Fibroblast of lung (primary cell): ENCODE results near the gene CAPZB.
"Not testable (repeated sequence)": the region's sequence is repeated elsewhere in the genome, so short reads cannot be mapped to it uniquely, and the experiment has no call there.

Experiments
- CTCF ChIP-seq, 2 donors: IDR thresholded peaks in 1 of 2; conservative IDR thresholded peaks in 1 of 2; 1 replicate in 1 of 2; 2 replicates in 1 of 2; pipeline ENCODE4 v1.5.1; 2011 to 2012; ENCODE audit warnings: low read length in 2 of 2, control low read depth in 1 of 2, inconsistent platforms in 1 of 2, low read depth in 1 of 2, mild to moderate bottlenecking in 1 of 2
- EZH2 ChIP-seq: IDR thresholded peaks from 2 replicates; pipeline ENCODE4 v1.5.1; 2012; ENCODE audit warnings: low read length, control low read depth, mild to moderate bottlenecking; ENCODE audit errors: missing control alignments

- not testable (repeated sequence) for TF ChIP-seq EZH2; CTCF (conservative IDR thresholded peaks at IDR 0.05 in 1 of 2, IDR thresholded peaks at IDR 0.05 in 1 of 2; ENCODE audit: low read depth in 1 of 2, low read length in 2 of 2)
Measured at GRCh38 chr1:19499887-19500286, 14.5 kb upstream of the CAPZB start.
